PFSK-1 (cell line): ENCODE measurements around the gene TMPRSS3.

Experiments used
- POLR2AphosphoS5 ChIP-seq: IDR thresholded peaks from 2 replicates; pipeline ENCODE4 v1.6.1; 2012; ENCODE audit warnings: low read depth, mild to moderate bottlenecking, control low read depth, low read length, moderate library complexity
- TF ChIP-seq, protein P1 (sequence below), 2 experiments: IDR thresholded peaks; 2 replicates each; pipeline versions ENCODE4 v1.6.1 to v1.8.0; 2011 to 2012; ENCODE audit warnings: low read depth in 2 of 2, low read length in 2 of 2, control low read depth in 1 of 2, inconsistent platforms in 1 of 2, mild to moderate bottlenecking in 1 of 2, moderate library complexity in 1 of 2; ENCODE audit not compliant: insufficient read depth in 1 of 2

DNA sequence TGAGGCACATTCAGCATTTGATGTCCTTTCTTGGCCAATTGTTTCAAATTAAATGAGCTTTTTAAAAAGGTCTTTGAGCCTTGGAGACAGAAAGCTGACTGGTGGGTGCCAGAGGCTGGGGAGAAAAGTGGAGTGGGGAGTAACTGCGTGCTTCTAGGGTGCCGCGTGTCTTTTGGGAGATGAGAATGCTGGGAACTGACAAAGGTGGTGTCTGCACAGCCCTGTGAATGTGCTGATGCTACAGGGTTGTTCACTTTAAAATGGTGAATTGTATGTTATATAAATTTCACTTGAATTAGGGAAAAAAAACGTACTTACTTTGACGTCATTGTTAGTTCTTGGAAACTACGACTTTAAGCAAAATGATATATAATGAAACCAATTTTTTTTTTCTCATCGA is 21.4 kb downstream of the TMPRSS3 start:
- TF ChIP-seq POLR2AphosphoS5 = no peak
- TF ChIP-seq, protein P1, sequence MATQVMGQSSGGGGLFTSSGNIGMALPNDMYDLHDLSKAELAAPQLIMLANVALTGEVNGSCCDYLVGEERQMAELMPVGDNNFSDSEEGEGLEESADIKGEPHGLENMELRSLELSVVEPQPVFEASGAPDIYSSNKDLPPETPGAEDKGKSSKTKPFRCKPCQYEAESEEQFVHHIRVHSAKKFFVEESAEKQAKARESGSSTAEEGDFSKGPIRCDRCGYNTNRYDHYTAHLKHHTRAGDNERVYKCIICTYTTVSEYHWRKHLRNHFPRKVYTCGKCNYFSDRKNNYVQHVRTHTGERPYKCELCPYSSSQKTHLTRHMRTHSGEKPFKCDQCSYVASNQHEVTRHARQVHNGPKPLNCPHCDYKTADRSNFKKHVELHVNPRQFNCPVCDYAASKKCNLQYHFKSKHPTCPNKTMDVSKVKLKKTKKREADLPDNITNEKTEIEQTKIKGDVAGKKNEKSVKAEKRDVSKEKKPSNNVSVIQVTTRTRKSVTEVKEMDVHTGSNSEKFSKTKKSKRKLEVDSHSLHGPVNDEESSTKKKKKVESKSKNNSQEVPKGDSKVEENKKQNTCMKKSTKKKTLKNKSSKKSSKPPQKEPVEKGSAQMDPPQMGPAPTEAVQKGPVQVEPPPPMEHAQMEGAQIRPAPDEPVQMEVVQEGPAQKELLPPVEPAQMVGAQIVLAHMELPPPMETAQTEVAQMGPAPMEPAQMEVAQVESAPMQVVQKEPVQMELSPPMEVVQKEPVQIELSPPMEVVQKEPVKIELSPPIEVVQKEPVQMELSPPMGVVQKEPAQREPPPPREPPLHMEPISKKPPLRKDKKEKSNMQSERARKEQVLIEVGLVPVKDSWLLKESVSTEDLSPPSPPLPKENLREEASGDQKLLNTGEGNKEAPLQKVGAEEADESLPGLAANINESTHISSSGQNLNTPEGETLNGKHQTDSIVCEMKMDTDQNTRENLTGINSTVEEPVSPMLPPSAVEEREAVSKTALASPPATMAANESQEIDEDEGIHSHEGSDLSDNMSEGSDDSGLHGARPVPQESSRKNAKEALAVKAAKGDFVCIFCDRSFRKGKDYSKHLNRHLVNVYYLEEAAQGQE (IDR thresholded peaks at IDR 0.05; ENCODE audit: insufficient read depth in 1 of 2, low read depth in 2 of 2, low read length in 2 of 2) = no peak
